NCI-H2029 (cell line): ENCODE measurements around the gene DLGAP4.

Experiments
- DNase-seq: peaks from one replicate; lab custom pipeline; 2025; lab: John Stamatoyannopoulos, UW

The DLGAP4 gene

GRCh38 chr20:36384022-36384619, 78.0 kb downstream of the DLGAP4 start:
- DNase-seq = no peak

- DNase-seq = no peak
Measured at GRCh38 chr20:36385503-36385902, 79.4 kb downstream of the DLGAP4 start.

GRCh38 chr20:36386236-36386635, 80.1 kb downstream of the DLGAP4 start:
- DNase-seq = no peak

GRCh38 chr20:36390269-36390668, 84.1 kb downstream of the DLGAP4 start:
- DNase-seq = no peak

- DNase-seq = no peak
Measured at GRCh38 chr20:36390719-36391415, 84.7 kb downstream of the DLGAP4 start.

- DNase-seq = no peak
Measured at GRCh38 chr20:36391456-36391855, 85.3 kb downstream of the DLGAP4 start.

GRCh38 chr20:36391955-36392354, 85.8 kb downstream of the DLGAP4 start:
- no peak for DNase-seq

- no peak for DNase-seq
Measured at GRCh38 chr20:36392989-36393388, 86.8 kb downstream of the DLGAP4 start.

GRCh38 chr20:36394340-36394965, 88.3 kb downstream of the DLGAP4 start:
- no peak for DNase-seq

- no peak for DNase-seq
Measured at GRCh38 chr20:36396340-36396739, 90.2 kb downstream of the DLGAP4 start.

- no peak for DNase-seq
Measured at GRCh38 chr20:36396847-36397630, 90.9 kb downstream of the DLGAP4 start.

GRCh38 chr20:36398515-36398914, 92.4 kb downstream of the DLGAP4 start:
- DNase-seq = no peak

GRCh38 chr20:36399147-36399968, 93.2 kb downstream of the DLGAP4 start:
- peak; percentile 5 for DNase-seq

GRCh38 chr20:36399969-36400545, 93.9 kb downstream of the DLGAP4 start:
- DNase-seq = no peak

GRCh38 chr20:36400909-36401735, 95.0 kb downstream of the DLGAP4 start:
- no peak for DNase-seq

GRCh38 chr20:36402708-36403107, 96.6 kb downstream of the DLGAP4 start:
- DNase-seq = no peak

GRCh38 chr20:36404435-36404978, 98.4 kb downstream of the DLGAP4 start:
- DNase-seq = no peak

GRCh38 chr20:36405255-36405654, 99.1 kb downstream of the DLGAP4 start:
- DNase-seq = no peak

GRCh38 chr20:36407199-36407733, 101.1 kb downstream of the DLGAP4 start:
- DNase-seq = no peak

GRCh38 chr20:36408219-36408618, 102.1 kb downstream of the DLGAP4 start:
- DNase-seq = peak; percentile 66
